A673 (cell line): ENCODE measurements around the gene SDE2. TPM values are rescaled to one million over a fixed set of nuclear protein-coding genes. Genes with fewer than 3 reads are reported as not detected.
"Not testable (repeated sequence)": the region's sequence is repeated elsewhere in the genome, so short reads cannot be mapped to it uniquely, and the experiment has no call there.

ENCODE experiments used
- BruUV-seq: library from RNA; stranded (reverse); fragments of 400-500 nt; replicated peaks from 2 replicates; lab custom pipeline; 2021; lab: Mats Ljungman, UMichigan
- CTCF ChIA-PET: fragments of 300-600 bp; sonication (Branson Sonifier 250); formaldehyde crosslinking; loops from one replicate; lab custom pipeline; 2022; ENCODE audit warnings: antibody characterized with exemption; lab: Charles Lee
- POLR2A ChIA-PET: fragments of 300-600 bp; sonication (Branson Sonifier 250); formaldehyde crosslinking; loops from one replicate; lab custom pipeline; 2022; ENCODE audit warnings: antibody characterized with exemption; ENCODE audit not compliant: low non-redundant PET; lab: Charles Lee
- DNase-seq: peaks from one replicate; pipeline ENCODE4 v3.0.0-alpha.2; 2015; ENCODE audit warnings: low spot score
- H3K27ac ChIP-seq: fragments of 200-600 bp; sonication (generic); 2 replicates; pipeline ENCODE4 v1.5.1; 2016; ENCODE audit warnings: mixed run types, low read depth, mild to moderate bottlenecking, mixed read lengths, antibody characterized with exemption, low read length; ENCODE audit not compliant: poor library complexity, severe bottlenecking
- H3K27me3 ChIP-seq: fragments of 200-600 bp; sonication (generic); replicated peaks from 2 replicates; pipeline ENCODE4 v1.6.1; 2017; ENCODE audit warnings: mixed run types, low read depth, mild to moderate bottlenecking, mixed read lengths, antibody characterized with exemption, low read length; ENCODE audit not compliant: insufficient read depth, poor library complexity
- H3K36me3 ChIP-seq: fragments of 200-600 bp; sonication (generic); 2 replicates; pipeline ENCODE4 v1.6.1; 2016; ENCODE audit warnings: mixed run types, mild to moderate bottlenecking, mixed read lengths, antibody characterized with exemption, low read length; ENCODE audit not compliant: insufficient read depth, poor library complexity, severe bottlenecking
- H3K4me1 ChIP-seq: fragments of 200-600 bp; sonication (generic); 2 replicates; pipeline ENCODE4 v1.6.1; 2017; ENCODE audit warnings: mixed run types, mild to moderate bottlenecking, mixed read lengths, antibody characterized with exemption, low read length; ENCODE audit not compliant: insufficient read depth, poor library complexity, severe bottlenecking
- H3K4me3 ChIP-seq: fragments of 200-600 bp; sonication (generic); 2 replicates; pipeline ENCODE4 v1.5.1; 2016; ENCODE audit warnings: low read depth, mixed run types, mild to moderate bottlenecking, mixed read lengths, low read length; ENCODE audit not compliant: poor library complexity, severe bottlenecking
- H3K9me3 ChIP-seq: fragments of 200-600 bp; sonication (generic); 2 replicates; pipeline ENCODE4 v1.6.1; 2016; ENCODE audit warnings: mixed run types, low read depth, mild to moderate bottlenecking, mixed read lengths, antibody characterized with exemption, low read length; ENCODE audit not compliant: poor library complexity, severe bottlenecking
- EZH2 ChIP-seq: fragments of 200-600 bp; sonication (generic); IDR thresholded peaks from 2 replicates; pipeline ENCODE4 v1.6.1; 2017; ENCODE audit warnings: borderline replicate concordance, low read depth, mild to moderate bottlenecking, mixed read lengths, antibody characterized with exemption, low read length; ENCODE audit not compliant: poor library complexity, severe bottlenecking
- intact Hi-C: fragments of 100-400 bp; cut with micrococcal nuclease; formaldehyde crosslinking; loops from one replicate; pipeline ENCODE4 v1.10.0; 2022; ENCODE audit not compliant: unreplicated experiment
- total RNA-seq: library from RNA; stranded (reverse); gene quantifications from 2 replicates; pipeline ENCODE4 v1.2.3, GENCODE V29; 2021
- TF ChIP-seq, protein P1 (sequence below): fragments of 300-800, 200-600 bp; sonication (generic); conservative IDR thresholded peaks from 2 replicates; pipeline ENCODE4 v1.5.1; 2017; ENCODE audit warnings: low read depth, mild to moderate bottlenecking, antibody characterized with exemption, low read length, moderate library complexity, mixed read lengths

Gene SDE2
- total RNA-seq, 1 experiment from 2014 or later: 26.7 TPM

GRCh38 chr1:226019572-226019971 lies 20.4 kb upstream of the SDE2 start:
- no peaks in the 10 kb centered on the region for H3K36me3 ChIP-seq
- no peaks in the 10 kb centered on the region for H3K4me1 ChIP-seq
- no TSS peak for BruUV-seq
- no peak overlapping the region for H3K27ac ChIP-seq
- intact Hi-C loops: no loop called here
- no peaks in the 10 kb centered on the region for H3K27me3 ChIP-seq
- no peaks in the 10 kb centered on the region for H3K9me3 ChIP-seq
- CTCF ChIA-PET: no interaction called here
- TF ChIP-seq, protein P1, sequence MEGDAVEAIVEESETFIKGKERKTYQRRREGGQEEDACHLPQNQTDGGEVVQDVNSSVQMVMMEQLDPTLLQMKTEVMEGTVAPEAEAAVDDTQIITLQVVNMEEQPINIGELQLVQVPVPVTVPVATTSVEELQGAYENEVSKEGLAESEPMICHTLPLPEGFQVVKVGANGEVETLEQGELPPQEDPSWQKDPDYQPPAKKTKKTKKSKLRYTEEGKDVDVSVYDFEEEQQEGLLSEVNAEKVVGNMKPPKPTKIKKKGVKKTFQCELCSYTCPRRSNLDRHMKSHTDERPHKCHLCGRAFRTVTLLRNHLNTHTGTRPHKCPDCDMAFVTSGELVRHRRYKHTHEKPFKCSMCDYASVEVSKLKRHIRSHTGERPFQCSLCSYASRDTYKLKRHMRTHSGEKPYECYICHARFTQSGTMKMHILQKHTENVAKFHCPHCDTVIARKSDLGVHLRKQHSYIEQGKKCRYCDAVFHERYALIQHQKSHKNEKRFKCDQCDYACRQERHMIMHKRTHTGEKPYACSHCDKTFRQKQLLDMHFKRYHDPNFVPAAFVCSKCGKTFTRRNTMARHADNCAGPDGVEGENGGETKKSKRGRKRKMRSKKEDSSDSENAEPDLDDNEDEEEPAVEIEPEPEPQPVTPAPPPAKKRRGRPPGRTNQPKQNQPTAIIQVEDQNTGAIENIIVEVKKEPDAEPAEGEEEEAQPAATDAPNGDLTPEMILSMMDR: no peak
- TF ChIP-seq EZH2: no peak
- POLR2A ChIA-PET: no interaction called here
- H3K4me3 ChIP-seq: no peak overlapping the region
- DNase-seq: no peak

DNA sequence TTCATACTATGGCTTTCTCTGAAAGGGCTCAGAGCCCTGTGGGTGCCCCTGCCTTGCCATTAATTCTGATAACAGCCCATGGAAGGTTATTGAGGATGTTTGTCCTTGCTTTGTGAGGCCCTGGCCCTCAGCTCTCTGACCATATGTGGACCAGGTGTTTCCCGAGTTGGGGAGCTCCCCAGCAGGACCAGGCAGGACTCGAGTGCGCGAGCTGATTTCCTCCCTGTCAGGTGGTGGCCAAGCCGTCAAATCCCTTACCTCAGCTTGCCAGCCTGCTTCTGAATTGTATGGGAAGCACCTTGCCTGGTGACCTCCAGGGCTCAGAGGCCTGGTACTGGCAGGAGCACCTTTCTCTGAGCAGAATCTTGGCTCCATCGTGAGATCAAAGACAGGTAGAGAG lies 17.9 kb upstream of the SDE2 start:
- ChIA-PET POLR2A (no interaction called here), CTCF (no interaction called here)
- no TSS peak for BruUV-seq
- Histone ChIP-seq H3K27me3 (no peaks in the 10 kb centered on the region), H3K4me1 (no peaks in the 10 kb centered on the region), H3K36me3 (no peaks in the 10 kb centered on the region), H3K9me3 (no peaks in the 10 kb centered on the region), H3K4me3 (no peak overlapping the region), H3K27ac (no peak overlapping the region)
- intact Hi-C loops: no loop called here
- no peak for DNase-seq
- no peak for TF ChIP-seq EZH2
- TF ChIP-seq, protein P1: no peak

GRCh38 chr1:226009650-226010044 lies 10.5 kb upstream of the SDE2 start:
- no peaks in the 10 kb centered on the region for H3K27me3 ChIP-seq
- intact Hi-C loops: no loop called here
- DNase-seq: no peak
- H3K4me3 ChIP-seq: no peak overlapping the region
- POLR2A ChIA-PET: no interaction called here
- no peaks in the 10 kb centered on the region for H3K9me3 ChIP-seq
- BruUV-seq: no TSS peak
- H3K27ac ChIP-seq: no peak overlapping the region
- TF ChIP-seq, protein P1: no peak
- TF ChIP-seq EZH2: no peak
- H3K36me3 ChIP-seq: no peaks in the 10 kb centered on the region
- no peaks in the 10 kb centered on the region for H3K4me1 ChIP-seq
- CTCF ChIA-PET: interaction anchor here (0.6 kb wide), 1 partner anchor 55 kb away, joined by 5 read pairs; no protein-coding TSS in a partner anchor

DNA sequence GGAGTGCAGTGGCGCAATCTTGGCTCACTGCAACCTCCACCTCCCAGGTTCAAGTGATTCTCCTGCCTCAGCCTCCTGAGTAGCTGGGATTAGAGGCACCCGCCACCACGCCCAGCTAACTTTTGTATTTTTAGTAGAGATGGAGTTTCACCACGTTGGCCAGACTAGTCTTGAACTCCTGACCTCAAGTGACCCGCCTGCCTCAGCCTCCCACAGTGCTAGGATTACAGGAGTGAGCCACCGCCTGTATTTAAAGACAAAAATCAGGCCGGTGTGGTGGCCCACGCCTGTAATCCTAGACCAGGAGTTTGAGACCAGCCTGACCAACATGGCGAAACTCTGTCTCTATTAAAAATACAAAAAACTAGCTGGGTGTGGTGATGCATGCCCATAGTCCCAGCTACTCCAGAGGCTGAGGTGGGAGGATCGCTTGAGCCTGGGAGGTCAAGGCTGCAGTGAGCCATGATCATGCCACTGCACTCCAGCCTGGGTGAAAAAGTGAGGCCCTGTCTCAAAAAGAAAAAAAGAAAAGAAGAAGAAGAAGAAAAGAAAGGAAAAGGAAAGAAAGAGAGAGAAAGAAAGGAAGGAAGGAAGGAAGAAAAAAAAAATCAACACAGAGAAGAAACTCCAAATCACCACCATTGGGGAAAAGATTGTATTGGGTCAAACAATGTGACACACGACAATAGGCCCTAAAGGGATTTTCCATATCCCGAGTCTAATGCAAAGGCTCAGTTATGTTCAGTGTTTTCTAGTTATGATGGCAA lies 8.2 kb upstream of the SDE2 start:
- DNase-seq, BruUV-seq, H3K9me3 ChIP-seq, POLR2A ChIA-PET, H3K27me3 ChIP-seq, H3K36me3 ChIP-seq, intact Hi-C loops, H3K27ac ChIP-seq, H3K4me3 ChIP-seq, CTCF ChIA-PET, H3K4me1 ChIP-seq: not testable (repeated sequence)
